Activated naive CD8-positive, alpha-beta T cell treated with anti-CD3 and anti-CD28 coated beads for 36 hours (primary cell): ENCODE data around the gene ENHO. TPM values are rescaled to one million over a fixed set of nuclear protein-coding genes. Genes with fewer than 3 reads are reported as not detected.
A peak's percentile ranks its signal among the peaks of the same experiment; 100 is the strongest.

Experiments used
- DNase-seq: peaks from one replicate; pipeline ENCODE4 v3.0.0; 2021
- H3K27ac Mint-ChIP-seq: one replicate; pipeline ENCODE4 v1.8.0; 2022; ENCODE audit warnings: mild to moderate bottlenecking, moderate library complexity, mixed read lengths
- H3K27me3 Mint-ChIP-seq: one replicate; pipeline ENCODE4 v1.8.0; 2022; ENCODE audit warnings: mild to moderate bottlenecking, mixed read lengths
- H3K36me3 Mint-ChIP-seq: one replicate; pipeline ENCODE4 v1.8.0; 2021; ENCODE audit warnings: mild to moderate bottlenecking, mixed read lengths
- H3K4me1 Mint-ChIP-seq: one replicate; pipeline ENCODE4 v1.8.0; 2021; ENCODE audit warnings: mixed read lengths
- H3K4me3 Mint-ChIP-seq: one replicate; pipeline ENCODE4 v1.8.0; 2022; ENCODE audit warnings: mild to moderate bottlenecking, moderate library complexity, mixed read lengths
- H3K9me3 Mint-ChIP-seq: one replicate; pipeline ENCODE4 v1.8.0; 2022; ENCODE audit warnings: mixed read lengths
- total RNA-seq, 2 experiments: library from RNA; stranded (reverse); gene quantifications; one replicate each; pipeline ENCODE4 v1.2.3, GENCODE V29; 2021

ENHO gene
- total RNA-seq, 2 experiments from 2014 or later: 0.27 TPM; not detected in 1

DNA sequence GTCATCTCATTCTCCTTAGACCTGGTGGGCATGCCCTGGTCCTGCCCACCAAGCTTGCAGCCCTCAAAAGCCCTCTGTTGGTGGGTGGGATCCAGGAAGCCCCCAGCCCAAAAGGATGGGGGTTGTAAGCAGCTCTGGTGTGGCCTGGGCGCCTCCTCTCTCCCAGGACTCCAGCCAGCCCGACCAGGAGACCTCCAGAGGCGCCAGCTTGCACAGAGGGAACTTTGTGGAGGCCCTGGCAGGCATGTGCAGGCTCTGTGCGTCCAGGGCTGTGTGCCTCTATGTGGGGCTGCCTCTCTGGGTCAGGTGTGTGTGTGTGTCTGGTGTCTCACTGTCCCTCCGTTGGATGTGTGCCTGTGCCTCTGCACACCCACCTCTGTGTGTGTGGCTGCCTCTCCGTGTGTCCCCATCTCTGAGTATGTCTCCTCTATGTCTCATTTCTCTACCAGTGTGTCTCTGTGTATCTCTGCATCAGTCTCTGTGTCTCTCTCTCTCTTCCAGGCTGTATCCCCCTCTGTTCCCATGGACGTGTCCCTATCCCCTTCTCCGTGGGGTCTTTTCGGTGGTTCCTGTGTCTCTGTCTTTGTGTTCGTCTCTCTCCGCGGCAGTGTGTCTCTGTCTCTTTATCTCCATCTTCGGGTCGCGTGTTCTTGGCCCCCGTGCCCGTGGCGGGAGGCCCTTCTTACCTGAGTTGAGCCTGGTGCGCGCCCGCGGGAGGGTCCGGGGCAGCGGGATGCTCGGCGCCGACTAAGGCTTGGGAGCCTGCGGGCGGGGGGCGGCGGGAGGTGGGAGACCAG is 501 bp downstream of the ENHO start:
- no peak for DNase-seq
- Mint-ChIP-seq H3K9me3 (no peaks in the 10 kb centered on the region), H3K27me3 (peaks cover 29% of the 10 kb centered on the region), H3K4me3 (peak overlapping the region; percentile 36), H3K4me1 (peaks cover 19% of the 10 kb centered on the region), H3K36me3 (no peaks in the 10 kb centered on the region), H3K27ac (no peak overlapping the region)

DNA sequence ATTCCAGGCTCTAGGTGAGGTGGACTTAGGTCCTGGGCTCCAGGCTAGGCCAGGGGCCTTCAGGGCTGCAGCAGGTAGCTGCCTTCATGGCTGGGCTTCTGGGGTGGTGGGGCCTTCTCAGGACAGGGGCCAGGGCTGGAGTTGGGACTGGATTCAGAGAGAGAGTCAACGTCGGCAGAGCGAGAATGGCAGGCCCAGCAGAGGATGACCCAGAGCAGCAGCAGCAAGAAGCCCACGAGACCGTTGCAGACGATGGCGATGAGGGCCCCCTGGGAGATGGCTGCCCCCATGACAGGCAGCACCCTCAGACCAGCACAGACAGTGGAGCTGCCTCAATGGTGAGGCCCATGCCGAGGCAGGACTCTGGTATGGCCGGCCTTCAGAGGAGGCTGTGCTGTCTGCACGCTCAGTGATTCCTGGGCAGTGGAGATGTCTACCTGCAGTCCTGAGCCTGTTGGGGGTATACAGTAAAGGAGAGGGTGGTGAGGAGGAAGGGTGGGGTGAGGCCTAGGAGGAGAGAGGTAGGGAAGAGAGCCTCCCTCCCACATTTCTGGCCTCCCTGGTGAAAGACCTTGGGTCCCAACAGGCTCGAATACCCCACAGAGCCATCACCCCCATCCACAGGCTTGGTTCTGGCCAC is 1.3 kb downstream of the ENHO start:
- Mint-ChIP-seq H3K27me3 (peaks cover 26% of the 10 kb centered on the region), H3K4me1 (peaks cover 19% of the 10 kb centered on the region), H3K9me3 (no peaks in the 10 kb centered on the region), H3K27ac (no peak overlapping the region), H3K4me3 (no peak overlapping the region), H3K36me3 (no peaks in the 10 kb centered on the region)
- DNase-seq: no peak

DNA sequence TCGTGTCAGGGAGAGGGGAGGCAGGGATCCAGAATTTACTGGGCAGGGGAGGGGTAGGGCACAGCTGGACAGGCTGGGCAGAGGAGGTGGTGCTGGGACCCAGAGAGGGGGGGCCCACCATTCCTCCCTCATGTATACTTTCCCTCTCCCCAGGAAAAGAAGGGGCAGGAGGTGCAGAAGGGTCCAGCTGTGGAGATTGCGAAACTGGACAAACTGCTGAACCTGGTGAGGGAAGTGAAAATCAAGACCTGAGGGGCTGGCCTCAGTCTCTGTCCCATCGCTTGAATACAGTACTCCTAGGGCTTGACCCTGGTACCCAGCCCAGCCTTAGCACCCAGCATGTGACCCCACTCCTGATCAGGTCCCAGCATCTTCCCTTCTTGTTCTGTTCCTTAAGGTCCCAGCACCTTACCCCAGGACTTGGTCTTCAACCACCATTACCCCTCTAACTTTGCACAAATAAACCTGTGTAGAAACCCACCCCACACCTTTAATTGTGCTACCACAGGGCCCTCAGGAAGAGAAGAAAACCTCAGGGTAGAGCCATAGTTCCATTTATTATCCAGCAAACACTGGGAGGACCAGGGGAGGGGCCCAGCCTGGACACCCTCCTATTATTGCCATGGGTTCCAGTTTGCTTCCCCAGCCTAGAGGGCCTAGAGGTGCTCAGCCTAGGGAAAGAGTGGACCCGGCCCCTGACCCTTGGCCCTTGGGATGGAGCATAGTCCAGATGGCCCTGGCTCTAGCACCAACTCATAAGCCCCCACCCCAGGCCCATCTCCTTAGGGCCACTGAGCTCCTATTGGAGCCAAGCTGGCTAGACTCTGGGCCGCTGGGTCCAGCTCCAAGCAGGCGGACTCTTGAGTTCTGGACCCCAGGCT is 2.0 kb downstream of the ENHO start:
- Mint-ChIP-seq H3K27ac (no peak overlapping the region), H3K27me3 (peaks cover 22% of the 10 kb centered on the region), H3K4me3 (no peak overlapping the region)

DNA sequence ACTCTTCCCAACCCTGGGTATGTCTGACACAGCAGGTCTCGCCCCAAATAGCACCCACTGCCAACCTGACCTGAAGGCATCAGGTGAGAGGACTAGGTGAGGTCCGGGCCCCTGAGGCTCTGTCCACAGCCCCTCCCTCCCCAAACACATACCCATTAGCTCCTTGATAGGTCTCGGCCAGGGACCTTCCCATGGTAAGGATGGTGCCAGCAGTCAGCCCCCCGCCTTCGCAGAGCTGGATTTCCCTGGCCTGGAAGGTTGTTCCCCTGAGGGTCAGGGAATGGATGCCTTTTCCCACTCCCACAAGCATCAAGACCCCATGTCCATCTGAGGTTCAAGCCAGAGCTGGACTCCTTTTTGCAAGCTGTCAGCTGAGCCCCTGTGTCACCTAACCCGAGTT is 2.7 kb downstream of the ENHO start:
- H3K4me1 Mint-ChIP-seq: peaks cover 13% of the 10 kb centered on the region
- DNase-seq: no peak
- H3K9me3 Mint-ChIP-seq: no peaks in the 10 kb centered on the region
- no peak overlapping the region for H3K27ac Mint-ChIP-seq
- H3K36me3 Mint-ChIP-seq: no peaks in the 10 kb centered on the region
- H3K27me3 Mint-ChIP-seq: peaks cover 16% of the 10 kb centered on the region
- no peak overlapping the region for H3K4me3 Mint-ChIP-seq

More for the DNA sequence above, 2.0 kb downstream of the ENHO start:
- Mint-ChIP-seq H3K4me1 (peaks cover 19% of the 10 kb centered on the region), H3K9me3 (no peaks in the 10 kb centered on the region), H3K36me3 (no peaks in the 10 kb centered on the region)
- no peak for DNase-seq

DNA sequence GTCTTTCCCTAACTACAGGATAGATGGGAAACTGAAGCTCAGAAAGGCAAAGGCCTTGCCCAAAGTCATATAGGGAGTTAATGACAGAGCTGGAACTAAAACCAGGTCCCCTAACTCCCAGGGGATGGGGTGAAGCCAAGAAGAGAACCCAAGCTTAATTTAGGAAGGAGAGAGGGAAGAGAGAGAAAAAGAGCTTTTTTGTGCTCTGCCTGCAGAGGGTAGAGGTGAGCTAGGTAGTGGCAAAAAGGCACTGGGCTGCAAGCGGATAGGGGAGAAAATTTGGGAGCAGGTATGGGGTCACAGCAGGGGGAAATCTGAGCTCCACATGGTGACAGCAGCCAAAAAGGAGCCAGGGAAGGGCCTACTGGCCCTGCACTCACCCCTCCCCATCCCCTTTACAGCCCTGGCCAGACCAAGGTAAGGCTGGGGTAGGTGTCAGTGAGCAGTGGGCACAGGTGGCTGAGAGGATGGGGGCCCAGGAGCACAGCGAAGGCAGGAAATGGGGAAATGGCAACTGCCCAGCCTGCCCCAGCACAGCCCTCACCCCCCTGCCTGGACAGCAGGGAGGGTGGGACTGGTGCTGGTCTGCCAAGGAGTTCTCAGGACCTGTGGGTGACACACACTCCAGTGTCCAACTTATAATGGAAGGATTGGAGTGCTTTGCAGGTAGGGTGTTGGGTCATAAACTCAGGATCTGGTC is 3.3 kb downstream of the ENHO start:
- Mint-ChIP-seq H3K27ac (no peak overlapping the region), H3K36me3 (no peaks in the 10 kb centered on the region), H3K9me3 (no peaks in the 10 kb centered on the region), H3K4me3 (no peak overlapping the region), H3K4me1 (peaks cover 7% of the 10 kb centered on the region), H3K27me3 (peaks cover 10% of the 10 kb centered on the region)
- no peak for DNase-seq

DNA sequence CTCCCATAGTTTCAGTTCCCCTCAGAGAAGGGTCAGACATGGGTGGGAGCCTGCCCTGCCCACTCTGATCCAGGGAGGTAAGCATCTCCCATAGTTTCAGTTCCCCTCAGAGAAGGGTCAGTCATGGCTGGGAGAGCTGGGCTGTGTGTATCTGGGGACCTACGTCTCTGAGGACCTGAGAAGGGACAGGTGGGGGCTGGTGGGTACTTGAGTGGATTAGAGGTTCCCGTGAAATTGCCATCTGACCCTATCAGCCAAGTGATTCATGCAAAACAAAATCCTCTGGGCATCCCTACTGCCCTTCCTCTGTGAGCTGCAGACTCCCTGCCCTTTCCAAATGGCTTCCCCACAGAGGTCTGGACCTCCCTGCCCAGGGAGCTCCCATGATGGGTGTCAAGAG is 3.9 kb downstream of the ENHO start:
- Mint-ChIP-seq H3K27ac (no peak overlapping the region), H3K4me1 (peaks cover 1% of the 10 kb centered on the region), H3K4me3 (no peak overlapping the region), H3K27me3 (peaks cover 8% of the 10 kb centered on the region), H3K36me3 (no peaks in the 10 kb centered on the region), H3K9me3 (no peaks in the 10 kb centered on the region)
- DNase-seq: no peak

DNA sequence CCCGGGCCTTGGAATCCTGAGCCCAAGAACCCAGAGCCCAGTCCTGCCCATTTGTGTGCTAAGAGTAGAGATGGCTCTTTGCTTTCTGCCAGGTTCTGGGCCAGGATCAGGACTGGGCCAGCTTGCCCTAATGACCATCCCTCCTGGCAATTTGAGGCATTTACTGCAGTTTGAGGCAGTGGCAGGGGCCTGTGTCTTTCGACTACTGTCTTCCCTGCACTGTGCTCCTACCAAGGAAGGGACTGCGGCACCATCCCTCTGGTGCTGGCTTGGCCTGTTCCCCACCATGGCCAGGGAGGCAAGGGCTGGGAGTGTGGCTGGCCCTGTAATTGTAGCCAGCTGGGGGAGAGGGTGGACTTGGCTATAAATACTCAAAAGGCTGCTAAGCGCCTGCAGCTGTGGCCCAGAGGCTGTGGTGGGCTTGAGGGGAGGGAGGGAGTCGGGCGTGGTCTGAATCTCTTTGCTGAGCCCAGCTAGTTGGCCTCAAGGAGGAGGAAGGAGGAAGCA is 4.6 kb downstream of the ENHO start:
- no peak overlapping the region for H3K4me3 Mint-ChIP-seq
- no peak overlapping the region for H3K27ac Mint-ChIP-seq
- no peaks in the 10 kb centered on the region for H3K9me3 Mint-ChIP-seq
- peaks cover 8% of the 10 kb centered on the region for H3K27me3 Mint-ChIP-seq
- H3K4me1 Mint-ChIP-seq: no peaks in the 10 kb centered on the region
- H3K36me3 Mint-ChIP-seq: no peaks in the 10 kb centered on the region
- no peak for DNase-seq

DNA sequence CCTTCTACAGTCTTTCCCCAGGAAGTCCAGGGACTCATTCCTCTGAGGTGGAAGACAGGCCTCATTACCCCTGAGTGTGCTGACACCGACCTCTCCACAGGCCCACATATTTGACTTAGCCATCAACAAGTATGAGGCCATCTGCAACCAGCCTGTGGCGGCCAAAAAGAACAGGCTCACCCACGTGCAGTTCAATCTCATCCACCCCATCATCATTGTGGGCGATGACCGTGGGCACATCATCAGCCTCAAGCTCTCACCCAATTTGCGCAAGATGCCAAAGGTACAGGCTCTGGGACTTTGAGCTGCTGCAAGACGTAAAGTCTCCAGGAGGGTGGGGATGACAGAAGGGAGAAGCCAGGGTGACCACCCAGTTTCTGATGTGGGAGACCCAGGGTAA is 5.6 kb downstream of the ENHO start:
- Mint-ChIP-seq H3K27ac (no peak overlapping the region), H3K9me3 (no peaks in the 10 kb centered on the region), H3K27me3 (peaks cover 4% of the 10 kb centered on the region), H3K36me3 (no peaks in the 10 kb centered on the region), H3K4me3 (no peak overlapping the region), H3K4me1 (no peaks in the 10 kb centered on the region)
- no peak for DNase-seq

DNA sequence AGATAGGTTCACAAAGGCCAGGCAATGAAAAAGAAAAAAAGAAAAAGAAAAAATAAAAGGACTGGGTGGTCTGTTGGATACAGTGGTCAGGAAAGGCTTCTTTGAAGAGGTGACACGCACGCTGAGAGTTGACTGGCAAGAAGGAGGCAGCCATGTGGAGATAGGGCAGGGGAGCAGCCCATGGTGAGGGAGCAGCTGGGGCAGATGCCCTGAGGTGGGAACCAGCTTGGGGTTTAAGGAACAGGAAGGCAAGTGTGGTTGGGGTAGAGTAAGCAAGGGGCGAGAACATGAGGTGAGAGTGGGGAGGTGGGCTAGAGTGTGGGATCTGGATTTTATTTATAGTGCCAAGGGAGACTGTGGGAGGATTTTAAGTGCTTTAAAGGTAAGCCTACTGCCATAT is 6.8 kb downstream of the ENHO start:
- Mint-ChIP-seq H3K27me3 (peaks cover 4% of the 10 kb centered on the region), H3K4me1 (no peaks in the 10 kb centered on the region), H3K36me3 (no peaks in the 10 kb centered on the region), H3K9me3 (no peaks in the 10 kb centered on the region), H3K27ac (no peak overlapping the region), H3K4me3 (no peak overlapping the region)
- DNase-seq: no peak

DNA sequence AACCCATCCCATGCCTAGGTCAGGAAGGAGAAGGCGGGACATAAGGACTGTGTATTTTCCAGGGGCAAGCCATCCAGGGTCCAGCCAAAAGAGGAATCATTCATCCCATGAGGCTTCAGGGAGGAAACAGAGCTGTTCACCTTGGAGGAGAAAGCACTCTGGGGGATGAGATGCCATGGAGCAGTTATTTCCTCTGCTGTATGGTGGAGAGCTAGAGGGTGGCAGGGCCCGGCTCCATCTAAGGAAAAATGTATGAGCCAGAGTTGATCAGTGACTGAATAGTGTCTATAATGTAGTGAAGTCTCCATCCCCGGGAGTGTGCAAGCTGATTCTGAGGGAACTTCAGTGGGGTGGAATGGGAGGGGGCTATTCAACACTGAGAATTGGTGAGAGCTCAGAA is 8.0 kb downstream of the ENHO start:
- Mint-ChIP-seq H3K9me3 (no peaks in the 10 kb centered on the region), H3K27ac (no peak overlapping the region), H3K36me3 (no peaks in the 10 kb centered on the region), H3K27me3 (peaks cover 4% of the 10 kb centered on the region), H3K4me3 (no peak overlapping the region), H3K4me1 (no peaks in the 10 kb centered on the region)
- DNase-seq: no peak

DNA sequence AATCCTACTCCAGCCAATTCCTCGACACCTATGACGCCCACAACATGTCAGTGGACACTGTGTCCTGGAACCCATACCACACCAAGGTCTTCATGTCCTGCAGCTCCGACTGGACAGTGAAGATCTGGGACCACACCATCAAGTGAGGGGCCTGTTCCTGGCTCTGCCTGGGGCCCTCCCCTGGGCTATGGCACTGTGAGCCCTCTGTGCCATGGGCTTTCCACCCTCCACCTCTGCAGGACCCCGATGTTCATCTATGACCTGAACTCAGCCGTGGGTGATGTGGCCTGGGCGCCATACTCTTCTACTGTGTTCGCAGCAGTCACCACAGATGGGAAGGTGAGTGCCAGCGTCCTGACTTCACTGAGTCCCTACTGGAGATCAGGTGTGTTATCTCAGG is 8.4 kb downstream of the ENHO start:
- Mint-ChIP-seq H3K27ac (no peak overlapping the region), H3K36me3 (no peaks in the 10 kb centered on the region), H3K4me3 (no peak overlapping the region), H3K27me3 (peaks cover 4% of the 10 kb centered on the region), H3K4me1 (no peaks in the 10 kb centered on the region), H3K9me3 (no peaks in the 10 kb centered on the region)
- DNase-seq: no peak

DNA sequence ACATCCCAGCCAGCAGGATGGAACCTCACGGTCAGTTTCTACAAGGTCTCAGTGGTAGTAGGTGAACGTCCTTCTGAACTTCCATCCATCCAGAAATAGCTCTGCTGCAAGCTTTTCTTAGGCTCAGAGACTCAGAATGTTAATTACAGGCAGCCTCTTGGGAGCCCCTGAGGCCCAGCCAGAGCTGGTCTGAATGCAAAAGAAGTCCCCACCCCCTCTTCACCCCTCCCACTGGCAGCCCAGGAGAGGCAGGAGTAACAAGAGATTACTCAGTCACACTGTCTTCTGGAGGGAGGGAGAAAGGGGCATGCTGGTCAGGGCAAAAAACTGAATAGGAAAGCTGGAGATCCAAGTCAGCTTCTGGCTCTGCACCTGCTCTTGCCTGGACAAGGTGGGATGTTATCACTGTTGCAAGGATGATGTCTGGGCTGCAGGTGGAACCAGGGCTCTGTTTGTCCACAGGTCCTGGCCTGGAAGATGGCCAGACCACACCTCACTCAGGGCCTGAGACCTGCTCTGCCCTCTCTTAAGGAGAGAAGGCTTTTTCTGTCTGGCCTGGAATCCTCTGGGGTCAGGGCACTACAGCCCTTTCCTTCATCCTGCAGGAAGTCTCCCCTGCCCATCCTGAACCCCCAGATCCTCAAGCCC is 9.1 kb downstream of the ENHO start:
- no peaks in the 10 kb centered on the region for H3K4me1 Mint-ChIP-seq
- no peaks in the 10 kb centered on the region for H3K9me3 Mint-ChIP-seq
- DNase-seq: no peak
- no peaks in the 10 kb centered on the region for H3K36me3 Mint-ChIP-seq
- H3K27ac Mint-ChIP-seq: no peak overlapping the region
- H3K4me3 Mint-ChIP-seq: no peak overlapping the region
- H3K27me3 Mint-ChIP-seq: no peaks in the 10 kb centered on the region

DNA sequence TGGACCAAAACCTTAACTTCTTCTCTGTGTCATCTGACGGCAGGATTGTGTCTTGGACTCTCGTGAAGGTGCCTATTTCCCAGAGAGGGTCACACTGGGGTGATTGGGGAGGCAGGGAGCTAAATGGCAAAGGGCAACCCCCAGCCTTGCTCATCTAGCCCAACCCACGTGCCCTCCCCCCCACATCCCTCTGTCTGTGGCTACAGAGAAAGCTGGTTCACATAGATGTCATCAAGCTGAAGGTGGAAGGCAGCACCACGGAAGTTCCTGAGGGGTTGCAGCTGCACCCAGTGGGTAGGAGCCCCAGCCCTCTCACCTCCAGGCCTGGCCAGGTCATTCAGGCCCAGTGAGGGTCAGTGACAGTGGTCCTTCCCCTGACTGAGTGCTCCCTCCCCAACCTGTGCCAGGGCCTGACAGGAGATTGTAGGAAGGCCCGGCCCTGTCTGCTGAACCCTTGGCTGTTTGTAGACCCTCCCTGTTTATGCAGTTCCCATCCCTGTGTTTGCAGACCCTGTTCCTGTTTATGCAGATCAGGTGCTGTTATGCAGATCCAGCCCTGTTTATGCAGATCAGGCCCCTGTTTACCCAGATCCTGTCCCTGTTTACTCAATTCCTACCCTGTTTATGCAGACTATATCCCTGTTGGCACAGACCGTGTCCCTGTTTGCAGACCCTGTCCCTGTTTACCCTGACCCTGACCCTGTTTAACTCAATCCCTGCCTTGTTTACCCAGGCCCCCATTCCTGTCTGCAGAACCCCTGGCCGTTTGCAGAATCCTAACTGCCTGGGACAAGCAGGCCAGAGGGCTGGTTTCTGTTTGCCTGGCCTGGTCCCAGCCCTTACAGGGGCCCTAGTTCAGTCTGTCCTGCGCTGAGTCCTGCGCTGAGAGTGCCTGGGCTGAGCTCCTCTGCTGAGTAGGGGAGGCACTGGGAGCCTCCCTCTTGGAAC is 10.4 kb downstream of the ENHO start:
- H3K9me3 Mint-ChIP-seq: no peaks in the 10 kb centered on the region
- H3K27ac Mint-ChIP-seq: no peak overlapping the region
- no peaks in the 10 kb centered on the region for H3K4me1 Mint-ChIP-seq
- H3K27me3 Mint-ChIP-seq: no peaks in the 10 kb centered on the region
- DNase-seq: no peak
- no peak overlapping the region for H3K4me3 Mint-ChIP-seq
- H3K36me3 Mint-ChIP-seq: no peaks in the 10 kb centered on the region
